Tibial artery (tissue), 4 donors: ENCODE measurements around the gene TRPM2.

ENCODE experiments used
- DNase-seq, 2 donors: peaks; one replicate each; pipeline ENCODE4 v3.0.0-alpha.2; 2019
- H3K27ac ChIP-seq, 2 donors: fragments of 200-600 bp; sonication (generic) in 1 of 2; 1 replicate in 1 of 2; 2 replicates in 1 of 2; pipeline ENCODE4 v1.5.1; 2018 to 2019; ENCODE audit warnings: mild to moderate bottlenecking in 1 of 2
- H3K27me3 ChIP-seq, 2 donors: fragments of 200-600 bp; sonication (generic) in 1 of 2; one replicate each; pipeline versions ENCODE4 v1.5.1 to v1.6.0; 2016 to 2019
- H3K36me3 ChIP-seq, 3 donors: fragments of 200-600 bp; sonication (generic) in 2 of 3; one replicate each; pipeline ENCODE4 v1.5.1; 2016 to 2019; ENCODE audit warnings: mild to moderate bottlenecking in 2 of 3
- H3K4me1 ChIP-seq, 4 donors: fragments of 200-600 bp; sonication (generic) in 2 of 4; 1 replicate in 3 of 4; 2 replicates in 1 of 4; pipeline ENCODE4 v1.5.1; 2016 to 2019
- H3K4me3 ChIP-seq, 2 donors: fragments of 200-600 bp; sonication (generic) in 1 of 2; 1 replicate in 1 of 2; 2 replicates in 1 of 2; pipeline ENCODE4 v1.5.1; 2018 to 2019; ENCODE audit warnings: mild to moderate bottlenecking in 2 of 2
- H3K9me3 ChIP-seq, 3 donors: fragments of 200-600 bp; sonication (generic) in 1 of 3; one replicate each; pipeline ENCODE4 v1.5.1; 2016 to 2019
- intact Hi-C: fragments of 100-400 bp; cut with DNase I; formaldehyde crosslinking; loops from one replicate; pipeline ENCODE4 v1.15.0; 2023; ENCODE audit warnings: low total_unique reads
- TF ChIP-seq, protein P1 (sequence below), 2 experiments: fragments of 200-600 bp in 1 of 2; fragments of 450-650 bp in 1 of 2; IDR thresholded peaks; one replicate each; pipeline ENCODE4 v1.5.1; 2017 to 2019; ENCODE audit warnings: antibody characterized with exemption in 2 of 2, mild to moderate bottlenecking in 1 of 2, moderate library complexity in 1 of 2

The TRPM2 gene

DNA sequence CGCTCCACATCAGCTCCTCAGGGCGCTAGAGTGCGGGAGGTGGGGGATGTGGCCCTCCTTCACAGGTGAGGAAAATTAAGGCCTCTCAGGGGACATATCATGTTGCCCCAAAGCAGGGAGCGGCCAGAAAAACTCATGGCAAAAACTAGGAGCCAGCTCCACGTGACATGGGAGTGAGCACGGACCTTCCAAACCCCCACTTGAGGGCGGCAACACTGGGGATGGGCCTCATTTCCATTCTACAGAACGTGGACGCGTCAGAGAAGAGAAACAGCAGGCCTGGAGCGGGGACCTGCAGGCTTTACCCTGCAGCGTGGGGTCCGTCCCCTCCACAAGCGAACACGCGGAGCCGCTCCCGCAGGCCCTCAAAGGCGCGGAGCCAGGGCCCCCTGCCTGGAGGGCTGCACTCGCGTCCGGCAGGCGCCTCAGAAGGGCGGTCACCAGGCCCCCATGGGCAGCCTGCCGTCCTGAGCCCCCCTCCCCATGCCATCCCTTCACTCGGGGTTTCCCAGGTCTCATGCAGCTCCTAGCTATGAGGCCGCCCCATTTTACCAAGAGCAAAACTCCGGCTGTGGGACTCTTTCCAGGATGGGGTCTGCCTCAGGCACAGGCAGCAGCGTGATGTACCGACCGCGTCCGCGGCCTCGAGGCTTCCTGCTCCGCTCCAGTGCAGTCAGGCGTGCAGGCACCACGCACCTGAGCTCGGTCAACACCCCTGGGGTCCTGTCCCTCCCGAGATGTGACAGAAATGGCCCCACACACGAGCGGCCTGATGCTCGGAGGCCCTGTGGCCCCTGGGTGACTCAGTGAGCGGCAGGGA is 19.7 kb upstream of the TRPM2 start:
- intact Hi-C loops = no loop called here
- Histone ChIP-seq H3K4me3 (no peak overlapping the region), H3K4me1 (peaks cover 0 to 7% (median 6%) of the 10 kb centered on the region in 4 donors), H3K9me3 (no peaks in the 10 kb centered on the region), H3K27ac (no peak overlapping the region), H3K27me3 (no peaks in the 10 kb centered on the region), H3K36me3 (peaks cover 0 to 66% (median 48%) of the 10 kb centered on the region in 3 donors)
- DNase-seq = no peak
- TF ChIP-seq, protein P1, sequence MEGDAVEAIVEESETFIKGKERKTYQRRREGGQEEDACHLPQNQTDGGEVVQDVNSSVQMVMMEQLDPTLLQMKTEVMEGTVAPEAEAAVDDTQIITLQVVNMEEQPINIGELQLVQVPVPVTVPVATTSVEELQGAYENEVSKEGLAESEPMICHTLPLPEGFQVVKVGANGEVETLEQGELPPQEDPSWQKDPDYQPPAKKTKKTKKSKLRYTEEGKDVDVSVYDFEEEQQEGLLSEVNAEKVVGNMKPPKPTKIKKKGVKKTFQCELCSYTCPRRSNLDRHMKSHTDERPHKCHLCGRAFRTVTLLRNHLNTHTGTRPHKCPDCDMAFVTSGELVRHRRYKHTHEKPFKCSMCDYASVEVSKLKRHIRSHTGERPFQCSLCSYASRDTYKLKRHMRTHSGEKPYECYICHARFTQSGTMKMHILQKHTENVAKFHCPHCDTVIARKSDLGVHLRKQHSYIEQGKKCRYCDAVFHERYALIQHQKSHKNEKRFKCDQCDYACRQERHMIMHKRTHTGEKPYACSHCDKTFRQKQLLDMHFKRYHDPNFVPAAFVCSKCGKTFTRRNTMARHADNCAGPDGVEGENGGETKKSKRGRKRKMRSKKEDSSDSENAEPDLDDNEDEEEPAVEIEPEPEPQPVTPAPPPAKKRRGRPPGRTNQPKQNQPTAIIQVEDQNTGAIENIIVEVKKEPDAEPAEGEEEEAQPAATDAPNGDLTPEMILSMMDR (IDR thresholded peaks at IDR 0.05) = no peak

DNA sequence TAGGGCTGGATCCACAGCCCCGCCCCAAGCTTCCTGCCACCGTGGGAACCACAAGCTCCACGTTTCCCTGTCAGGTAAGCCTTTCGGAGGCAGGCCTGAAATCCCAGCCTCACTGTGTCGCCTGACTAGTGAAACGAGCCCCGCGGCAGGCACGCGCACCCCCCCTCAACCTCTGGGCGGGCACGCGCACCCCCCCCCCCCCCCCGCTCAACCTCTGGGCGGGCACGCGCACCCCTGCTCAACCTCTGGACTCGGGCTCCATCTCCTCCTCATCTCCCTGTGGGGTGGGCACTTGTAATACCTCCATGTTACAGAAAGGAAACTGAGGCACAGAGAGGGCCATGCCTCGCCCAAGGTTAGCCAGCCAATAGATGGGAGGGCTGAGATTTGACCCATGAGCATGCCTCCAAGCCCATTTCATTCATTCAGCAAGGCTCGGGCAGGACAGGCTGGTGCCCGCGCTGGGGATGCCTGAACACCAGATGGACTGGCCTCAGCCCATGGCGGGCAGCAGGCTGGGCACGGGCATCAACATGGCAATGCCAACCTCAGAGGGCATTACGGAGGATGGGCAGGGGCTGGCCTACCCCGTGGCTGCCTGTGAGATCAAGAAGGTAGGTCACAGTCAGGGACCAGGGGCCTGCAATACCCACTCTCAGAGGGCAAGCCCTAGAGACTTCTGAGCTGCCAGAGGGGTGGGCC is 18.9 kb upstream of the TRPM2 start:
- Histone ChIP-seq H3K4me1 (peaks cover 0 to 7% (median 6%) of the 10 kb centered on the region in 4 donors), H3K27ac (no peak overlapping the region), H3K9me3 (no peaks in the 10 kb centered on the region), H3K36me3 (peaks cover 0 to 65% (median 44%) of the 10 kb centered on the region in 3 donors), H3K27me3 (no peaks in the 10 kb centered on the region), H3K4me3 (no peak overlapping the region)
- no peak for DNase-seq
- TF ChIP-seq, protein P1 (IDR thresholded peaks at IDR 0.05) = no peak
- intact Hi-C loops = no loop called here

DNA sequence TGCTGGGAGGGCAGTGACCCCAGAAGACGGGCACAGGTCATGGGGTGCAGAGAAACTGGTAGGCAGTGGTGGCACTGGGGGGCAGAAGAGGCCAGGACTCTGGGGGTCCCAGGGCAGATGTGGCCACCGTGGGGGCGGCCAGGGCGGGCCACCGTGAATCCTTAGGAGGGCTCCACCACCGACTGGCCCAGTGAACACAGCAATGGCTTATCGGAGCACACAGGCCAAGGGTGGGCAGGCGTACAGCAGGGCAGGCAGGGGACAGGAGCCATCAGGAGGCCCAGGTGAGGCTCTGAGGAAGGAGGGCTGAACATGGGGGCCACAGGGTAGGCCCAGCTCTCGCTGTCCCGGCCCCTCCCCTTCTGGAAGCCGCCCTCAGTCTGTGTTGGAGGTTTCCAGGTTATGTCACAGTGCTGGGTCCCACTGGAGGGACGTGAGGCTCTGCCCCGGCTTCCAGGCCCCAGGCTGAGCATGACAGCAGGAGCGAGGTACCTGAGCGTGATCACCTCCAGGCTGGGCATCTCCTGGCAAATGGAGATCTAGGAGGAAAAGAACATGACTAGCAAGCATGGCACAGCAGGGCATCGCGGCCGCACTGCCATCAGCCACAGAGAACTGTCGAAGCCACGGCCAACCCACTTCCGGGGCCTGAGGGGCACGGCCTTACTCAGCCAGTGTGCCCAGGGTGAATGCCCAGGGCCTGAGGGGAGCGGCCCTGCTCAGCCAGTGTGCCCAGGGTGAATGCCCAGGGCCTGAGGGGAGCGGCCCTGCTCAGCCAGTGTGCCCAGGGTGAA is 18.0 kb upstream of the TRPM2 start:
- intact Hi-C loops = no loop called here
- DNase-seq = no peak
- Histone ChIP-seq H3K4me1 (peaks cover 0 to 14% (median 10%) of the 10 kb centered on the region in 4 donors), H3K36me3 (peaks cover 0 to 55% (median 35%) of the 10 kb centered on the region in 3 donors), H3K9me3 (no peaks in the 10 kb centered on the region), H3K4me3 (no peak overlapping the region), H3K27me3 (no peaks in the 10 kb centered on the region), H3K27ac (no peak overlapping the region)
- TF ChIP-seq, protein P1 (IDR thresholded peaks at IDR 0.05) = no peak

DNA sequence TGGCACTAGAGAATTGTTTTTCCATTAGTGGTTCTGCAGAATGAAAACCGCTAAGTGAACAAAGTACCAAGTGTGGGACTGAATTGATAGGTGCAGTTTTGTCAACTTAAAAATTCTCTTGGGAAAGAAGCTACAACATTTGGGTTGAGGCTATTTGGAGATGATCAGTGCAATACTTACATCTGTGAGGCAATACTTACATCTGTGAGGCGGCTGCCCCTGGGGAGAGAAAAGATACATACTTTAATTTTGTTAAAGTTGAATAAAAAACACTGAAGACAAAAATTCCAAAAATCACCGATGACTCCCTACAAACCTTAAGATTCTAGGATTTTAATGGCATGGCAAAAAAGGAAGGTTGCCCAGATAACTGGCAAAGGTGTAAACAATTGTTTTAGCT is 16.0 kb upstream of the TRPM2 start:
- intact Hi-C loops = no loop called here
- no peaks in the 10 kb centered on the region for H3K27me3 ChIP-seq
- TF ChIP-seq, protein P1 (IDR thresholded peaks at IDR 0.05) = no peak
- peaks cover 0 to 35% (median 24%) of the 10 kb centered on the region in 3 donors for H3K36me3 ChIP-seq
- H3K27ac ChIP-seq = peak overlapping the region; percentile 95 to 98
- no peak for DNase-seq
- peaks cover 0 to 14% (median 10%) of the 10 kb centered on the region in 4 donors for H3K4me1 ChIP-seq
- H3K4me3 ChIP-seq = no peak overlapping the region
- H3K9me3 ChIP-seq = no peaks in the 10 kb centered on the region
